GM19324 (cell line): ENCODE results near the gene GABPB2.
"Not testable (repeated sequence)": the region's sequence is repeated elsewhere in the genome, so short reads cannot be mapped to it uniquely, and the experiment has no call there.

Source experiments
- ATAC-seq: cut with Tn5 transposase; IDR thresholded peaks from one replicate; pipeline ENCODE4 v1.9.1; 2021; ENCODE audit warnings: mild to moderate bottlenecking, moderate library complexity; ENCODE audit not compliant: unreplicated experiment, low FRiP score

The GABPB2 gene

GRCh38 chr1:151059109-151060006, 11.2 kb upstream of the GABPB2 start, which contains the start of gene CDC42SE1:
Gene CDC42SE1, minus strand, starts transcription at chr1:151059622. Its CDS starts 3,892 bp downstream, at chr1:151055730.
- ATAC-seq, result peak; percentile 85

GRCh38 chr1:151060007-151060656, 10.4 kb upstream of the GABPB2 start, which contains the start of gene MLLT11:
Gene MLLT11, plus strand, starts transcription at chr1:151060397. Its CDS starts 6,828 bp downstream, at chr1:151067225.
- ATAC-seq, result no peak

- no peak for ATAC-seq
Measured at GRCh38 chr1:151060657-151061421, 9.7 kb upstream of the GABPB2 start.

GRCh38 chr1:151061704-151062103, 8.9 kb upstream of the GABPB2 start:
- ATAC-seq, result no peak

GRCh38 chr1:151062741-151063371, 7.7 kb upstream of the GABPB2 start:
- ATAC-seq, result no peak

- no peak for ATAC-seq
Measured at GRCh38 chr1:151065089-151065645, 5.4 kb upstream of the GABPB2 start.

GRCh38 chr1:151067185-151067584, 3.4 kb upstream of the GABPB2 start:
- no peak for ATAC-seq

GRCh38 chr1:151069103-151069486, 1.5 kb upstream of the GABPB2 start:
- ATAC-seq, result no peak

GRCh38 chr1:151072224-151072623, 1.7 kb downstream of the GABPB2 start:
- ATAC-seq, result no peak

GRCh38 chr1:151085953-151086559, 15.5 kb downstream of the GABPB2 start:
- ATAC-seq, result no peak

- not testable (repeated sequence) for ATAC-seq
Measured at GRCh38 chr1:151097426-151097825, 26.9 kb downstream of the GABPB2 start.

- no peak for ATAC-seq
Measured at GRCh38 chr1:151098126-151098525, 27.6 kb downstream of the GABPB2 start.

GRCh38 chr1:151104630-151105029, 34.1 kb downstream of the GABPB2 start:
- ATAC-seq, result no peak

- ATAC-seq, result no peak
Measured at GRCh38 chr1:151106894-151107293, 36.3 kb downstream of the GABPB2 start.

GRCh38 chr1:151108331-151108730, 37.8 kb downstream of the GABPB2 start:
- ATAC-seq, result no peak

GRCh38 chr1:151113877-151114276, 43.3 kb downstream of the GABPB2 start:
- no peak for ATAC-seq

- no peak for ATAC-seq
Measured at GRCh38 chr1:151124763-151125403, 54.3 kb downstream of the GABPB2 start.

GRCh38 chr1:151128800-151129199, 58.2 kb downstream of the GABPB2 start:
- ATAC-seq, result no peak

- no peak for ATAC-seq
Measured at GRCh38 chr1:151130987-151131586, 60.5 kb downstream of the GABPB2 start.
